RWPE2 (cell line): ENCODE results near the gene GPR82.

Experiments used
- ATAC-seq: fragments of 200-7000 bp; cut with Tn5 transposase; 3 replicates; pipeline ENCODE4 v1.9.1; 2021; ENCODE audit warnings: low read depth
- DNase-seq: peaks from one replicate; pipeline ENCODE4 v3.0.0-alpha.2; 2020; ENCODE audit warnings: low spot score
- H3K27ac ChIP-seq: fragments of 450-650 bp; 2 replicates; pipeline ENCODE4 v1.5.1; 2017; ENCODE audit warnings: mild to moderate bottlenecking; ENCODE audit not compliant: poor library complexity, severe bottlenecking
- H3K27me3 ChIP-seq: fragments of 250-450 bp; sonication (Bioruptor Pico); 2 replicates; pipeline ENCODE4 v1.5.1; 2021; ENCODE audit warnings: mild to moderate bottlenecking, moderate library complexity; ENCODE audit not compliant: insufficient read depth, poor library complexity, severe bottlenecking
- H3K36me3 ChIP-seq: fragments of 250-450 bp; sonication (Bioruptor Pico); 2 replicates; pipeline ENCODE4 v1.5.1; 2020; ENCODE audit warnings: low read depth, mild to moderate bottlenecking, moderate library complexity
- H3K4me1 ChIP-seq: fragments of 250-450 bp; sonication (Bioruptor Pico); 2 replicates; pipeline ENCODE4 v1.5.1; 2021; ENCODE audit warnings: mild to moderate bottlenecking, moderate library complexity; ENCODE audit not compliant: insufficient read depth, poor library complexity, severe bottlenecking
- H3K4me3 ChIP-seq: fragments of 250-450 bp; sonication (Bioruptor Pico); 2 replicates; pipeline ENCODE4 v1.5.1; 2021; ENCODE audit warnings: mild to moderate bottlenecking, moderate library complexity; ENCODE audit not compliant: severe bottlenecking
- H3K9me3 ChIP-seq: fragments of 250-450 bp; sonication (Bioruptor Pico); 2 replicates; pipeline ENCODE4 v1.5.1; 2021; ENCODE audit warnings: mild to moderate bottlenecking, moderate library complexity; ENCODE audit not compliant: severe bottlenecking
- TF ChIP-seq, protein P1 (sequence below): fragments of 450-650 bp; IDR thresholded peaks from one replicate; pipeline ENCODE4 v1.5.1; 2017; ENCODE audit warnings: mild to moderate bottlenecking, moderate library complexity; ENCODE audit not compliant: poor library complexity, severe bottlenecking

The GPR82 gene

GRCh38 chrX:41707218-41707617, 16.8 kb upstream of the GPR82 start:
- TF ChIP-seq, protein P1, sequence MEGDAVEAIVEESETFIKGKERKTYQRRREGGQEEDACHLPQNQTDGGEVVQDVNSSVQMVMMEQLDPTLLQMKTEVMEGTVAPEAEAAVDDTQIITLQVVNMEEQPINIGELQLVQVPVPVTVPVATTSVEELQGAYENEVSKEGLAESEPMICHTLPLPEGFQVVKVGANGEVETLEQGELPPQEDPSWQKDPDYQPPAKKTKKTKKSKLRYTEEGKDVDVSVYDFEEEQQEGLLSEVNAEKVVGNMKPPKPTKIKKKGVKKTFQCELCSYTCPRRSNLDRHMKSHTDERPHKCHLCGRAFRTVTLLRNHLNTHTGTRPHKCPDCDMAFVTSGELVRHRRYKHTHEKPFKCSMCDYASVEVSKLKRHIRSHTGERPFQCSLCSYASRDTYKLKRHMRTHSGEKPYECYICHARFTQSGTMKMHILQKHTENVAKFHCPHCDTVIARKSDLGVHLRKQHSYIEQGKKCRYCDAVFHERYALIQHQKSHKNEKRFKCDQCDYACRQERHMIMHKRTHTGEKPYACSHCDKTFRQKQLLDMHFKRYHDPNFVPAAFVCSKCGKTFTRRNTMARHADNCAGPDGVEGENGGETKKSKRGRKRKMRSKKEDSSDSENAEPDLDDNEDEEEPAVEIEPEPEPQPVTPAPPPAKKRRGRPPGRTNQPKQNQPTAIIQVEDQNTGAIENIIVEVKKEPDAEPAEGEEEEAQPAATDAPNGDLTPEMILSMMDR: no peak
- no peaks in the 10 kb centered on the region for H3K36me3 ChIP-seq
- DNase-seq (no peak), ATAC-seq (no peak)
- no peaks in the 10 kb centered on the region for H3K4me1 ChIP-seq
- H3K27ac ChIP-seq: no peak overlapping the region
- no peaks in the 10 kb centered on the region for H3K9me3 ChIP-seq
- no peak overlapping the region for H3K4me3 ChIP-seq
- no peaks in the 10 kb centered on the region for H3K27me3 ChIP-seq

DNA sequence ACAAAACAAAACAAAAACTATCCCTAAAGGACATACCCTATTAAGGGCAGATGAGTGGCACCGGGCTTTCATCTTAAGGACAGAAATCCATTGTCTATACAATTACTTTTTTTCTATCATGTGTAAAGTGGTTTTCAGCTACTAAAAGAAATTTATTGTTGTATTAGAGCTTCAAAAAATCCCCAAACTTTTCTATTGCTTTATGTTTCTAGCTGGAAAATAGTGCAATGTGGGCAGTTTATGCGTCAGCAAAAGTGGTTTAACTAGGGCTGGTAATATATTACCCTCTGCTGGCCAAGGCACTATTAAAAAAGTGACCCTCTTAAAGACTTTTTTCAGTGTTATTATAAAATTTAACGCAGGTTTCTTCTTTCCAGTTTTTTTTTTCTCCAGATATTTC, 15.5 kb upstream of the GPR82 start:
- H3K27me3 ChIP-seq: no peaks in the 10 kb centered on the region
- ATAC-seq (no peak), DNase-seq (no peak)
- TF ChIP-seq, protein P1: no peak
- H3K4me3 ChIP-seq: no peak overlapping the region
- H3K9me3 ChIP-seq: no peaks in the 10 kb centered on the region
- no peaks in the 10 kb centered on the region for H3K4me1 ChIP-seq
- H3K27ac ChIP-seq: no peak overlapping the region
- H3K36me3 ChIP-seq: no peaks in the 10 kb centered on the region

GRCh38 chrX:41711021-41711667, 12.8 kb upstream of the GPR82 start:
- DNase-seq (no peak), ATAC-seq (no peak)
- Histone ChIP-seq H3K36me3 (no peaks in the 10 kb centered on the region), H3K4me1 (no peaks in the 10 kb centered on the region), H3K9me3 (no peaks in the 10 kb centered on the region), H3K27me3 (no peaks in the 10 kb centered on the region), H3K27ac (no peak overlapping the region), H3K4me3 (no peak overlapping the region)
- TF ChIP-seq, protein P1: no peak

- H3K4me1 ChIP-seq: no peaks in the 10 kb centered on the region
Measured at GRCh38 chrX:41716222-41716621, 7.8 kb upstream of the GPR82 start.

More at GRCh38 chrX:41716222-41716621, 7.8 kb upstream of the GPR82 start:
- TF ChIP-seq, protein P1: no peak
- Histone ChIP-seq H3K4me3 (no peak overlapping the region), H3K27me3 (no peaks in the 10 kb centered on the region), H3K27ac (no peak overlapping the region), H3K36me3 (no peaks in the 10 kb centered on the region), H3K9me3 (no peaks in the 10 kb centered on the region)
- no peak for ATAC-seq
- DNase-seq: no peak
